ENCODE data around the gene LRBA. TPM values are rescaled to one million over a fixed set of nuclear protein-coding genes. Genes with fewer than 3 reads are reported as not detected.

Gene LRBA
- total RNA-seq, 2 donors from 2014 or later = 50.1 to 59.9 TPM

DNA sequence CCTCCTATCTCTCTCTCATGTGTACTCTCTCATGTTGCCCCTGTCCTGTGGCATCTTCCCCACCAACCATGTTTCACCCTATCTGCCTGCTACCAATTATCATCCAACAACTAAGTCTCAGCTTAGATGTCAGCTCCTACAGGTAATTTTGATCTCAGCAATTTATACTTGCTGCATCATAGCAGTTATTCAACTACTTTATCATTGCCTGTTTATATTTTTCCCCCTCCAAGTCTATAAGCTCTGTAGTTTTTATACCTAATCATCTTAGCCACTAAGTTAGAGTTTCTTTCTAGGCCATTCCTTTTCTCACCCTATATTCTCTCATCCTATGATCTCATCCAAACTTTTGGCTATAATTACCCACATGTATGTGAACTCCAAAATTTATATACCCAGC is 382.4 kb downstream of the LRBA start:
- no peaks in the 10 kb centered on the region for H3K4me1 ChIP-seq
- DNase-seq = no peak
- H3K9me3 ChIP-seq = no peaks in the 10 kb centered on the region
- H3K4me3 ChIP-seq = no peak overlapping the region
- intact Hi-C loops (cut with DNase I) = no loop called here
- no peaks in the 10 kb centered on the region for H3K27me3 ChIP-seq
- no peak overlapping the region for H3K27ac ChIP-seq
- no peak for ATAC-seq
- TF ChIP-seq CTCF (IDR thresholded peaks at IDR 0.05) (no peak), POLR2A (IDR thresholded peaks at IDR 0.05) (no peak)
- no peaks in the 10 kb centered on the region for H3K36me3 ChIP-seq (replicated peaks in 1 of 2; ENCODE audit: insufficient read depth in 1 of 2, low read depth in 2 of 2)

DNA sequence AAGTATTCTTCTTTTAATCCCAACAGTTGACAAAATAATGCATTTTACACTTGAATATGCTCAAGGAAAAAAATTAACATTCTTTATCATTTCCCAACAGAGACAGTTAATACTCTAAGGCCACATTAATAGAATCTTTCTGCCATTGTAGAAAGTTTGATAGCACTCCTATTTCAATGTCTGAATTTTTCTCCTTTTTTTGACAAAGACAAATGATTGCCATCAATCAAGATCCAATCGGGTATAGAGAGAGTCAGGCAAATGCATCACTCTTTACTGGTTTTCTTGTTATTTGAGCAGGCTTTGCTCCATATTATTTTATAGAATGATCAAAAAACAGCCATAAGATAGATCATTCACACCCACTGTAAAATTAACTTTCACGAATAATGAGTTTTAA is 387.0 kb downstream of the LRBA start:
- H3K9me3 ChIP-seq = no peaks in the 10 kb centered on the region
- H3K4me1 ChIP-seq = no peaks in the 10 kb centered on the region
- no peak overlapping the region for H3K27ac ChIP-seq
- ATAC-seq = no peak
- H3K36me3 ChIP-seq (replicated peaks in 1 of 2; ENCODE audit: insufficient read depth in 1 of 2, low read depth in 2 of 2) = no peaks in the 10 kb centered on the region
- TF ChIP-seq POLR2A (IDR thresholded peaks at IDR 0.05) (no peak), CTCF (IDR thresholded peaks at IDR 0.05) (no peak)
- intact Hi-C loops (cut with DNase I) = no loop called here
- 79 to 85% methylated on average over 2 of the region's 2 CpGs for WGBS, 2 donors
- no peak overlapping the region for H3K4me3 ChIP-seq
- H3K27me3 ChIP-seq = no peaks in the 10 kb centered on the region
- DNase-seq = no peak

GRCh38 chr4:150625033-150625432 is 390.1 kb downstream of the LRBA start:
- Histone ChIP-seq H3K9me3 (no peaks in the 10 kb centered on the region), H3K4me3 (no peak overlapping the region), H3K27ac (no peak overlapping the region), H3K36me3 (replicated peaks in 1 of 2; ENCODE audit: insufficient read depth in 1 of 2, low read depth in 2 of 2) (no peaks in the 10 kb centered on the region), H3K4me1 (no peaks in the 10 kb centered on the region), H3K27me3 (no peaks in the 10 kb centered on the region)
- ATAC-seq (no peak), DNase-seq (no peak)
- intact Hi-C loops (cut with DNase I) = no loop called here
- no peak for TF ChIP-seq POLR2A (IDR thresholded peaks at IDR 0.05)
- TF ChIP-seq CTCF (IDR thresholded peaks at IDR 0.05) = no peak
- WGBS, 2 donors = 88 to 94% methylated on average over 2 of the region's 2 CpGs

DNA sequence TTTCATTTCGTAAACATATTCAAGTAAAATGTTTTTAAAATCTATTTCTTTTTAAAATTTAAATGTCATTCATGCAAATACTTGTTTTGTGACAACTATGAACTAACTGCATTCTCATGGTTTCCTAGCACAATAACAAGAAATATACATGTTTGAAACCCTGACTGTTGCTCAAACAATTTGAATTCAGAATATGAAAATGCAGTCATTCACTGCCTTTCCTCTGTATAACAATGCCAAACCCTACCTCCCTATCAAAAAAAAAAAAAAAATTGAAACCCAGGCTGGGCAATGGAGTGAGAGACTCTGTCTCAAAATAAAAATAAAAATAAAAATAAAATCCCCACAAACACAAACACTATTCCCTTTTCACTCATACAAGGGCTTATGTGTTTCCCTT is 391.0 kb downstream of the LRBA start:
- Histone ChIP-seq H3K36me3 (replicated peaks in 1 of 2; ENCODE audit: insufficient read depth in 1 of 2, low read depth in 2 of 2) (no peaks in the 10 kb centered on the region), H3K27me3 (no peaks in the 10 kb centered on the region), H3K4me3 (no peak overlapping the region), H3K27ac (no peak overlapping the region), H3K4me1 (no peaks in the 10 kb centered on the region), H3K9me3 (no peaks in the 10 kb centered on the region)
- no peak for TF ChIP-seq POLR2A (IDR thresholded peaks at IDR 0.05)
- no peak for TF ChIP-seq CTCF (IDR thresholded peaks at IDR 0.05)
- DNase-seq (no peak), ATAC-seq (no peak)
- intact Hi-C loops (cut with DNase I) = no loop called here
- WGBS, 2 donors = 92 to 96% methylated on average over 1 of the region's 1 CpG

- Histone ChIP-seq H3K27me3 (no peaks in the 10 kb centered on the region), H3K4me3 (no peak overlapping the region), H3K27ac (no peak overlapping the region), H3K4me1 (no peaks in the 10 kb centered on the region), H3K36me3 (replicated peaks in 1 of 2; ENCODE audit: insufficient read depth in 1 of 2, low read depth in 2 of 2) (no peaks in the 10 kb centered on the region), H3K9me3 (no peaks in the 10 kb centered on the region)
- ATAC-seq = no peak
- no peak for DNase-seq
- WGBS, 2 donors = 43 to 53% methylated on average over 1 of the region's 1 CpG
- TF ChIP-seq CTCF (IDR thresholded peaks at IDR 0.05) = no peak
- TF ChIP-seq POLR2A (IDR thresholded peaks at IDR 0.05) = no peak
- intact Hi-C loops (cut with DNase I) = no loop called here
Measured at GRCh38 chr4:150619042-150619441, 396.0 kb downstream of the LRBA start.

Data from body of pancreas (tissue), 4 donors.